Spleen (tissue), 7 donors: ENCODE data around the gene RPTOR.

Experiments used
- CTCF ChIP-seq, 11 experiments: fragments of 200-600 bp in 7 of 11; fragments of 450-650 bp in 4 of 11; sonication (generic) in 4 of 11; IDR thresholded peaks in 8 of 11; conservative IDR thresholded peaks in 3 of 11; 1 replicate in 7 of 11; 2 replicates in 4 of 11; pipeline versions ENCODE4 v1.4.0 to v1.8.0; 2016 to 2021; ENCODE audit warnings: antibody characterized with exemption in 11 of 11, inconsistent platforms in 4 of 11, mild to moderate bottlenecking in 1 of 11
- POLR2AphosphoS5 ChIP-seq, 3 donors: sonication (generic); formaldehyde crosslinking; IDR thresholded peaks; one replicate each; pipeline ENCODE4 v1.5.1; 2017; ENCODE audit warnings: antibody characterized with exemption in 3 of 3
- donor health status: DM: no; HTN: no; CAD: no; lungs with moderate emphysema.
- donor health status: DM: no; HTN: no; CAD: no.
- donor health status: DM: no; HTN: no; CAD: no.

DNA sequence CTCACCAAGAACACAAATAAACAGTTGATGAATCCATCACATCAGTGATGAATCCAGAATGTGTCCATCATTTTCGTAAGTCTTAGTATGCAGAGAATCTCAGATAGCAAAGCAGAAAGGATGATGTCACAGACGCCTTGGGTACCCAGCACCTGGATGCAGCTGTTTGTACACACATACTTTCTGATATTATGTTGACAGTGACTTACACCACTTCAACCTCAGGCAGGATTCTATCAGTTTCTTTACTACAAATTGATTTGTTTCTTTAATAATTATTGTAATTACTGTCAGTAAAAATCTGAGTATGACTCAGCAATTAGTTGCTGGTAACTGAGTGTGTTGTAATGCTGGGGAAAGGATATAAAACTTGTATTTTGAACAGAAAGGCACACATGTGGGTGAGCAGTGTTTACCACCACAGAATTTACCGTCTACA lies 159.8 kb downstream of the RPTOR start:
- TF ChIP-seq CTCF (IDR thresholded peaks at IDR 0.05 in 8 of 11, conservative IDR thresholded peaks at IDR 0.05 in 3 of 11) (no peak), POLR2AphosphoS5 (IDR thresholded peaks at IDR 0.05) (no peak)
